22Rv1 (cell line): Measurements from ENCODE around the gene HSPBAP1.

ENCODE experiments used
- H3K27ac ChIP-seq: fragments of 450-650 bp; 2 replicates; pipeline ENCODE4 v1.5.1; 2017
- CTCF ChIP-seq: fragments of 450-650 bp; IDR thresholded peaks from 2 replicates; pipeline ENCODE4 v1.5.1; 2017; ENCODE audit warnings: mild to moderate bottlenecking
- ZFX ChIP-seq: fragments of 450-650 bp; IDR thresholded peaks from 2 replicates; pipeline ENCODE4 v1.6.1; 2017; ENCODE audit warnings: antibody characterized with exemption, borderline replicate concordance

Gene HSPBAP1

GRCh38 chr3:122816587-122816986 lies 23.0 kb upstream of the HSPBAP1 start:
- TF ChIP-seq CTCF (no peak), ZFX (no peak)
- no peak overlapping the region for H3K27ac ChIP-seq

DNA sequence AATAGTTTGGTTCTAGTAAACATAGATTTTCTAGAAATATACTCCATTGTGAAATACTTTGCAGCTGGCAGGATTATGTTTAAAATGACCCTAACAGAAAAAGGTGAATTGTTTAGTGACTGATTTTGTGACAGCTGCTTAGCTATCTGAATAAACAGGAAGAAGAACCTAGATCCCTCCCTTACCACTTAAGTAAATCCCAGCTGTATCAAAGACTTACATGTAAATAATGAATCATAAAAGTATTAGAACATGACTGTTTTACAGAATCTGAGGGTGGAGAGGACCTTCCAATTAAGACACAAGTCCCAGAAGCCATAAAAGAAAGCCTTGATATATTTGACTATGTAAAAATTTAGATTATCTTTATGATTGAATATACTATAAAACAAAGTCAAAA lies 17.1 kb upstream of the HSPBAP1 start:
- TF ChIP-seq CTCF: no peak
- no peak for TF ChIP-seq ZFX
- no peak overlapping the region for H3K27ac ChIP-seq

GRCh38 chr3:122803977-122804376 lies 10.3 kb upstream of the HSPBAP1 start:
- H3K27ac ChIP-seq: no peak overlapping the region

GRCh38 chr3:122802323-122802722 lies 8.7 kb upstream of the HSPBAP1 start:
- H3K27ac ChIP-seq: no peak overlapping the region
- TF ChIP-seq CTCF: no peak
- no peak for TF ChIP-seq ZFX

More at GRCh38 chr3:122803977-122804376, 10.3 kb upstream of the HSPBAP1 start:
- TF ChIP-seq ZFX (no peak), CTCF (no peak)

DNA sequence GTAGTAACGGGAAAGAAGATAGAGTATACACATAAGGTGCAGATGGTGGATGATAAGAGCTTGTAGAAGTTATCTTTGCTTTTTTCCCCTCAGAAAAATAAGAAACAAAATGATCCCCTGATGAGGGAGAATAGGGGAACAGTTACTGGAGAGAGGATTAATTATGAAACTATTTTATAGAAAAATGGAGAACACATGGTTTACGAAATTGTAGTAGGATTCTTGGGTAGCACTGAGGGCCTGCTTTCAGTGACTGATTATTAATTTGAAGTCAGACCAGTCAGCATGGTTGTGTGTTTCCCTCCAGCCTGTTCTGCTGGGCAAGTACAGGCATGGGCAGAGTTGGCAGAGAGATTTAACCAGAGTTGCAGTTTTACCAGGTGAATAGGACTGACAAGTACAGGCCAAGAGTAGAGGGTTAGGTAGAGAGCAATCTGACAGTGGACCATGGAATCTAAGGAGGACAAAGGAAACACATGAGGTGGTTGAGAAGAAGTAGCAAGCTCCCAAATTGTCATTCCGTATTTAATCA lies 7.1 kb upstream of the HSPBAP1 start:
- no peak for TF ChIP-seq CTCF
- no peak for TF ChIP-seq ZFX
- no peak overlapping the region for H3K27ac ChIP-seq

DNA sequence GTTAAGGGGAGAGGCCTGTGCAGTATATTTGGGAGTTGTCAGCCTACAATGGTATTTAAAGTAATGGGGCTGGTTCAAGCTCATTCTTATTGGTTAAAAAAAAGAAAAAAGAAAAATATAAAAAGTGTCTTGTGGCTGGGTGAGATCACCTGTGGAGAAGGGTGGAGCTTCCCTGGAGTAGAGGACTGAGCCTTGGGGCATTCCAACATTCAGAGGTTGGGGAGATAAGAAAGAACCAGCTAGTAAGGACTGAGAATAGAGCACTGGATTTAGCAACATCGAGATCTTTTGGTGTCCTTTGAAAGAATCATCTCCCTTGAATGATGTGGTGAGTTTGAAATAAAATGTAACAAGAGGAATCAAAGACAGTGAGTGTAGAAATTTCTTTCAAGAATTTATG lies 6.4 kb upstream of the HSPBAP1 start:
- no peak overlapping the region for H3K27ac ChIP-seq
- no peak for TF ChIP-seq CTCF
- no peak for TF ChIP-seq ZFX

GRCh38 chr3:122799322-122799721 lies 5.7 kb upstream of the HSPBAP1 start:
- no peak overlapping the region for H3K27ac ChIP-seq
- TF ChIP-seq CTCF (no peak), ZFX (no peak)
